Suprapubic skin (tissue), 4 donors: Measurements from ENCODE around the gene TMEM82. TPM values are rescaled to one million over a fixed set of nuclear protein-coding genes. Genes with fewer than 3 reads are reported as not detected.

Experiments used
- DNase-seq, 2 donors: peaks; one replicate each; pipeline ENCODE4 v3.0.0-alpha.2; 2019; ENCODE audit warnings: low spot score in 2 of 2
- H3K27ac ChIP-seq: fragments of 200-600 bp; sonication (generic); one replicate; pipeline ENCODE4 v1.5.1; 2019
- H3K27me3 ChIP-seq: fragments of 200-600 bp; sonication (generic); one replicate; pipeline ENCODE4 v1.5.1; 2019
- H3K36me3 ChIP-seq: fragments of 200-600 bp; sonication (generic); one replicate; pipeline ENCODE4 v1.5.1; 2019
- H3K4me1 ChIP-seq: fragments of 200-600 bp; sonication (generic); one replicate; pipeline ENCODE4 v1.5.1; 2019
- H3K4me3 ChIP-seq: fragments of 200-600 bp; sonication (generic); one replicate; pipeline ENCODE4 v1.5.1; 2019; ENCODE audit warnings: mild to moderate bottlenecking
- H3K9me3 ChIP-seq: fragments of 200-600 bp; sonication (generic); one replicate; pipeline ENCODE4 v1.5.1; 2019
- CTCF ChIP-seq, 2 donors: fragments of 200-600 bp in 1 of 2; fragments of 450-650 bp in 1 of 2; sonication (generic) in 1 of 2; IDR thresholded peaks; one replicate each; pipeline ENCODE4 v1.5.1; 2016 to 2019; ENCODE audit warnings: antibody characterized with exemption in 2 of 2, mild to moderate bottlenecking in 1 of 2, moderate library complexity in 1 of 2
- EP300 ChIP-seq: sonication (generic); formaldehyde crosslinking; IDR thresholded peaks from one replicate; pipeline ENCODE4 v1.6.1; 2017; ENCODE audit warnings: antibody characterized with exemption
- POLR2A ChIP-seq, 2 donors: fragments of 450-650 bp; IDR thresholded peaks; one replicate each; pipeline ENCODE4 v1.6.1; 2017; ENCODE audit warnings: antibody characterized with exemption in 2 of 2, mild to moderate bottlenecking in 2 of 2, moderate library complexity in 2 of 2
- POLR2AphosphoS5 ChIP-seq, 3 donors: sonication (generic); formaldehyde crosslinking; IDR thresholded peaks; one replicate each; pipeline ENCODE4 v1.6.1; 2017; ENCODE audit warnings: antibody characterized with exemption in 3 of 3
- WGBS: methylation state at CpG from one replicate; pipeline ENCODE4 v1.1.5; 2018; 5-methylcytosine and 5-hydroxymethylcytosine counted together
- total RNA-seq, 4 donors: library from RNA; depleted of rRNA; stranded (reverse); fragments of >200 nt; gene quantifications; one replicate each; pipeline ENCODE4 v1.1.0, GENCODE V29; 2016

Gene TMEM82
- total RNA-seq, 4 donors from 2014 or later: not detected

GRCh38 chr1:15701784-15702183, 40.5 kb upstream of the TMEM82 start:
- Histone ChIP-seq H3K9me3 (no peaks in the 10 kb centered on the region), H3K36me3 (no peaks in the 10 kb centered on the region), H3K27me3 (no peaks in the 10 kb centered on the region), H3K4me1 (peaks cover 58% of the 10 kb centered on the region), H3K4me3 (no peak overlapping the region), H3K27ac (peak overlapping the region; percentile 12)
- DNase-seq: no peak
- WGBS: 84% methylated on average over 5 of the region's 8 CpGs
- no peak for TF ChIP-seq POLR2A (IDR thresholded peaks at IDR 0.05)
- TF ChIP-seq EP300: no peak
- no peak for TF ChIP-seq CTCF (IDR thresholded peaks at IDR 0.05)
- TF ChIP-seq POLR2AphosphoS5 (IDR thresholded peaks at IDR 0.05): no peak

DNA sequence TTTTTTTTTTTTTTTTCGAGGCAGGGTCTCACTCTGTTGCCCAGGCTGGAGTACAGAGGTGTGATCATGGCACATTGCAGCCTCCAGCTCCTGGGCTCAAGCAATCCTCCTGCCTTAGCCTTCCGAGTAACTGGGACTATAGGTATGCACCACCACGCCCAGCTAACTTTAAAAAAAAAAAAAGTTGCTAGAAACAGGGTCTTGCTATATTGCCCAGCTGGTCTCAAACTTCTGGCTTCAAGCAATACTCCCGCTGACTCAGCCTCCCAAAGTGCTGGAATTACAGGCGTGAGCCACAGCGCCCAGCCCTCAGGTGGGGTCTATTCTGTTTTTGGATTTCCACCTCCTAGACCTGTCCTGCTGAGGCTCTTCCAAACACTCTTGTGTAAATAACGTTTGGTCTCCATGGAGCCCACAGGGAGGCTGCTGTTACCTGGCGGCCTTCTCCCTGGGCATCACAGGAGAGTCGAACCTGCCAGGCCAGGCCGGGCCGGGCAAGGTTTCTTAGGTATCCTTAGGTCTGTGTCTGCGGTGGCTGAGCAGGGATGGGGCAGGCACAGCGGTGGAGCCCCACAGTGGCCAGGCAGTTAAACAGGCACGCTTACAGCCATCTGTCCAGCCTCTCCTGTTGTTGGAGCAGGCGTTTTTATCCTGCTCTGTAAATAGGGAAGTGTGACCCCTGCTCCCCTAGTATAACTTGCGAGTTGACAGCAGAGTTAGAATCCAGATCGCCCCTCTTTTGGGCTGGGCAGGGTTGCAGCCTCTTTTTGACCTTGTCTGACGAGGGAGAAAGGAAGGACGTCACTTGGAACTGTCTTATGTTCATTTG, 39.4 kb upstream of the TMEM82 start:
- H3K27me3 ChIP-seq: no peaks in the 10 kb centered on the region
- DNase-seq: no peak
- no peaks in the 10 kb centered on the region for H3K36me3 ChIP-seq
- 47% methylated on average over 19 of the region's 19 CpGs for WGBS
- H3K4me3 ChIP-seq: no peak overlapping the region
- TF ChIP-seq CTCF (IDR thresholded peaks at IDR 0.05) (no peak), POLR2A (IDR thresholded peaks at IDR 0.05) (no peak), EP300 (no peak), POLR2AphosphoS5 (IDR thresholded peaks at IDR 0.05) (no peak)
- peak overlapping the region; percentile 93 for H3K27ac ChIP-seq
- H3K9me3 ChIP-seq: no peaks in the 10 kb centered on the region
- peaks cover 56% of the 10 kb centered on the region for H3K4me1 ChIP-seq

- Histone ChIP-seq H3K27me3 (no peaks in the 10 kb centered on the region), H3K9me3 (no peaks in the 10 kb centered on the region), H3K4me3 (no peak overlapping the region), H3K4me1 (peaks cover 55% of the 10 kb centered on the region), H3K36me3 (no peaks in the 10 kb centered on the region), H3K27ac (peak overlapping the region; percentile 93)
- DNase-seq: peak in 1 of 2 donors; percentile 89
- TF ChIP-seq POLR2AphosphoS5 (IDR thresholded peaks at IDR 0.05) (peak; percentile 13 to 56 (median 42)), POLR2A (IDR thresholded peaks at IDR 0.05) (peak in 1 of 2 donors; percentile 56), EP300 (no peak), CTCF (IDR thresholded peaks at IDR 0.05) (no peak)
- 11% methylated on average over 9 of the region's 9 CpGs for whole genome bisulfite sequencing
Measured at GRCh38 chr1:15703562-15703961, 38.7 kb upstream of the TMEM82 start.

DNA sequence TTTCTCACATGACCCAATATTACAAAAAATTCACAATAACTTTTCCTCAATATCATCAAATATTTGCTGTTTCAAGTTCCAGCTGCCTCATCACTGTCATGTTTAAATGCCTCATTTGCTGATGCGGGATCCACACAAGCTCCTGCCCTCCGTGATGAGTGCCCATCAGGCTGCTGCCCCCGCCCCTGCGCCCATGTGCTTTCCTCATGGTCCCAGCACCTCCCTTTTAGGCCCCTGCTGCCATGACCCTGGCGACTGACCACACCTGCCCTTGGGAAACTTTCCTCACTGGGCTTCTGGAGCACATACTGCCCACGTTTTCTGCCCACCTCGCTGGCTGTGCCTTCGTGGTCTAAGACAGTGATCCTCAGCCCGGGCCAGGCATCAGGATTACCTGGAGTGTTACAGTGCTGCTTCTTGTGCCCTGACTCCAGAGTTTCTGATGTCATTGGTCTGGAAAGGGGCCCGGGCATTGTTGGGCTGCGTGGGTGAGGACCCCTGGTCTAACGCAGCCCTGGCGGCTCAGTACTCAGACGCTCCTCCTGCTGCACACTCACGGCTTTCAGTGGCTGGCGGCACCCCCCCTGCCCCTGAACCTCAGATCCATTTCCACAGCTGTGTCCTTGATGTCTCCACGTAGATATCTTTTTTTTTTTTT, 37.6 kb upstream of the TMEM82 start:
- H3K27ac ChIP-seq: peak overlapping the region; percentile 93
- WGBS: 86% methylated on average over 17 of the region's 17 CpGs

More for the DNA sequence above, 37.6 kb upstream of the TMEM82 start:
- no peak for DNase-seq
- no peaks in the 10 kb centered on the region for H3K9me3 ChIP-seq
- TF ChIP-seq EP300 (no peak), POLR2AphosphoS5 (IDR thresholded peaks at IDR 0.05) (no peak), CTCF (IDR thresholded peaks at IDR 0.05) (no peak), POLR2A (IDR thresholded peaks at IDR 0.05) (no peak)
- H3K36me3 ChIP-seq: no peaks in the 10 kb centered on the region
- H3K4me1 ChIP-seq: peaks cover 55% of the 10 kb centered on the region
- H3K4me3 ChIP-seq: no peak overlapping the region
- no peaks in the 10 kb centered on the region for H3K27me3 ChIP-seq
